HG03066 (cell line): ENCODE measurements around the gene RAI1.

ENCODE experiments used
- ATAC-seq: cut with Tn5 transposase; IDR thresholded peaks from one replicate; pipeline ENCODE4 v1.9.1; 2021; ENCODE audit warnings: low read depth; ENCODE audit not compliant: unreplicated experiment

The RAI1 gene

DNA sequence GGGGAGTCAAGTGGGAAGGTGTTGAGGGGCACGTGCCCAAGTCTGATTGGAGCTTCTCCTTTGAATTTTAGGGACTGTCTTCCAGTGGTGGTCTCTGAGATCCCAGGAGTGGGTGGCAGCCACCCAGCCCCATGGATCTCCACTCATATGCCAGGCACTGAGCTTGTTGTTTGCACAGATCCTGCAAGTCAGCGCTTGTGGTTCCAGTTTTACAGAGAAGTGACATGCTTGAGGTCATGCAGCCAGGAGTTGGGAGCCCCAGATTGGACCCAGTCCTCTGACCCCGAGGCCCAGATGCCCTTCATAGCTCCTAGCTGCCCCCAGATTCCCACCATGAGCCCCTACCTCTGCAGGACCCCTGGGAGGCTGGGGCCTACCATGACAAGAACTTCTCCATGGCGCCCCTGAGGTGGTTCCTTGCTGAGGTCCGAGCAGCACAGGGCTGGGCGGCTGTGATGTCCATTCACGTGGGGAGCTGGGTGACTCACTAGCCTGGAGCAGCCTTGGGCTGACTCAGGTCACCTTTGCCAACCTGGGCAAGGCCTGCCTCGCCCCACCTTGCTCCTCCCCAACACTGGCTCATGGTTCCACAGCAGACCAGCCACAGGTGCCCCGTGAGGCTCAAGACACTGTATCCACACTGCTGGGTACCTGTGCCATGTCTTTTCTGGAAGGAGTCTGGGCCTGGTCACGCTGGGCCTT lies 47.4 kb downstream of the RAI1 start:
- ATAC-seq: no peak

DNA sequence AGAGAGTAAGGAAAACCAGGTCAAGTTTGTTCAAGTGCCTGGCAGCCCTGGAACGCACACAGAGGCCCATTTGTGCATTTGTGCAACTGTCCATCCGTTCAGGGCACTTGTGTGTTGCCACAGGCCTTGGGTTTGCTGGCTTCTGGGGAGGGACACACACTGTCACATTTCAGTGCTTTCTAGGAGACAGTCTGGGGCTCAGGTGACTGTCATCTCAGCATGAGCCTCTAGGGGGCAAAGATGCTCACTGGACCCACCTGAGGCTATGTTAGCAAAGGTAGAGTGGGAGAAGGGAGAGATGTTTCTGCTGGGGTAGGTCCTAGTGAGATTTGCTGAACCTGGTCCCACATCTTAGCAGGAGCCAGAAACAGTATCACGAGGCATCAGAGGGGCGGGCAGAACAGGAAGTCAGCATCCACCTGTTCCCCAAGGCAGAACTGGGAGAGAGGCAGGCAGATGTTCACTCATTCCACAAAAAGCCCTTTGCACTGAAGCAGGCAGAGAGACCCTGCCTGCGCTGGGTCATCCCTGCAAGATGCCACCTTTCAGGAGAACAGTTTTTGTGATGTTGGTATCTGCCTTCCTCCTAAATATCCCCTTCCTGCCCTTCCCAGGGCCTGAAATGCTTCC lies 48.5 kb downstream of the RAI1 start:
- no peak for ATAC-seq

DNA sequence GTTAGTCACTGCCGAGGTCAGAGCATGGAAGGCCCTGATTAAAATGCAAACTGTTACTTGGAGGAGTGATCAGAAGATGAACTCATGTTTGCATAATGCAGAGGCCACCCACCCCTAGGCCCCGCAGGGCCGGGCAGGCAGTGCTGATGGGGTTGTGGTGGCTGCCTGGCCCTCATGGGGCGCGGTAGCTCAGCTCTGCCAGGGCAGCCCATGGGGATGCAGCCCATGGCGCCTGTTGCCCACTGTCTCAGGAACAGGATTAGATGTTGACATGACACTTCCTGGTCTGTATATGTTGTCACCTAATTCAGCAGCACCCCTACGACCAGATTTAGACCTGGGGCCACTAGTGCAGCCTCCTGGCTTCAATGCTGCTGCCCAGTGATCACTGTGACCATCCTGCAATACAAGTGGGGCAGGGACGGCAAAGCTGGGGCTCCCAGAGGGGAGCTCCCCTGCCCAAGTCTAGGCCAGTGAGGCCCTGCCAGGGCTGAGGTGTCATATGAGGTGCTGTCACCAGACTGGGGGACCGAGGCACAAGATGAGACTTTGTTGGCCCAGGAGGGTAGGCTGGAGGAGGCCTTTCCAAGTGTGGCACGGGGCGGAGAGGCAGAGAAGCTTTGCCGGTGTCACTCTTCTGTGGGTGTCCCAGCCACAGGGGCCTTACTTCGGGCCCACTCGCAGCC lies 49.1 kb downstream of the RAI1 start:
- ATAC-seq: no peak

DNA sequence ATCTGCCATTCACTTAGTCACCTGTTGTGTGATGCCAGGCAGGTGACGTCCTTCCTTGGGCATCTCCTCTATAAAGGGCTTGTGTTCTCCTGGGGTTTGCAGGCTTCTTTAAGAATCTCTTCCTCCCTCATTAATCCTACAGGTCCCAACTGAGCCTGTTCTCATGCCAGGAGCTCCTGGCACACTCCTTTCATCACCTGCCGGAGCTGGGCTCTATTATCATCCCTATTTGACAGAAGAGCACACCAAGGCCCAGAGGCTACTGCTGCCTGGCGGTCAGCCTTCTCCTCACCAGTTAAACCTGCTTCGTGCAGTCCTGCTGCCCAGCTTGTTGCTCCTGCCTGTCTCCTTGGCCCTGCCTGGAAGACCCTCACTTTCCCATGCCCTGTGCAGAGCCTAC lies 51.2 kb downstream of the RAI1 start:
- no peak for ATAC-seq

DNA sequence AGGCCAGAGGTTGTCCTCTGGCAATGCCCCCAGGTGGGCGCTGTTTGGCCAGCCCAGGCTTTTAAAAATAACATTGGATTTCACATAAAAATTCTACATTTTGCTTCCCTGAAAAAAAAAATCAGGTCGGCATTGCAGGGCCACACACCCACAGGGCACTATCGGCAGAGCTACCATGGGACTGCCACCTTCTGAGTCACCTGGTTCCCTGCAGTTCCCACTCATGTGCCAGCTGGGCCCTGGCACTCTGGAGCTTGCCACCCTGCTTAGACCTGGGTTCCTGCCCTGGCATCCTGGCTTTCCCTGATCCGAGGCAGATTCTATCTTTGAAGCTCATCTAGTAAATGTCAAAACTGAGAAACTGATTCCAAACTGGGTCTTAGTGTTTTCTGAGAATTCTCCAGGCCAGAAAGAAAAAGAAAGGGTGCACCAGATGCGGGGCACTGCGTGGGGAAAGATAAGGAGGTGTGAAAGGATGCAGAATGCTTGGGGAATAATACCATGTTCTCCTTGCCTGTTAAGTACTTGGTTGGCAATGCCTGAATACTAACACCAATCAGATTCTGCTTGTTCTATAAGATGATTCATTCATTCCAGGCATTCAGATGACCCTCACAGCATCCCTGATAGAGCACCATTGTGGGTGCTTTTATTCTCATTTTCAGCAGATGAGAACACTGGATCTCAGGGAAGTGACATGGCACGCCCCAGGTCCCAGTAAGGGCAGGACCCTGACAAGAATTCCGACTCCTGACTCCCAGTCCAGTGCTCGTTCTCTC lies 51.8 kb downstream of the RAI1 start:
- ATAC-seq: no peak

DNA sequence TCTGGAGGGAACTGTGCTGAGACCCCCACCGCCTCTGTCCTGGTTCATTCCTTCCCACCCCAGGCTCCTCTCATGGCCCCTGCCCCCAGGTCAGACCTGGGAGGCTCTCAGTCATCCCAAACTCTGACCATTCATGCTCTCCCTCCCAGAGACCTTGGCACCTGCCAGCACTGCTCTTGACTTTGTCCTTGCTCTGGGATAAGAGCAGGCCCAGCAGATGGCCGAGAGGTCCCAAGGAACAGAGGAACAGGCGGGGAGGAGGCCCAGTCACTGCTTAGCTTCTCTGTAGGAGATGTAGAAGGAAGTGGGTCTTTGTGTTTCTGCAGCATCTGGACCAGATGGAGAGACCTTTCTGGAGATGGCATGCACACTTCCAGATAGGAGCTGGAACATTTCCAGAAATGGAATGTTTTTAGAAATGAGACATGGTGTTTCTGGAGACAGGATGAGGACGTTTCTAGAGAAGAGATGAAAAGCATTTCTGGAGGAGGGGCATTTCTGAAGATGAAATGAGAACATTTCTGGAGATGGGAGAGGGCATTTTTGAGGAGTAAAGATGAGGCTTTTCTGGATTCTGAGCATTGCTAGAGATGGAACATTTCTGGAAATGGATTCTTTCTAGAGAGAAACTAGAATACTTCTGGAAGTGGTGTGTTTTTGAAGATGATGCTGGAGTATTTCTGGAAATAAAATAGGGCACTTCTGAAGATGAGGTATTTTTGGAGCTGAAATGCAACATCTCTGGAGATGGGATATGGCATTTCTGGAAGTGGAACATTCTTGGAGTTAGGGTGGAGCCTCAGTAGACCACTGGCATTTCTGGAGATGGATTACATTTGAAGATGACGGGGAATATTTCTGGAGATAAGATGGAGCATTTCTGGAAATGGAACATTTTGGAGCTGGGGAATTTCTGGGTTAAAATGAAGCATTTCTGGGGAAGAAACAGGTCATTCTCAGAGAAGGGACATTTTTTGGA lies 55.2 kb downstream of the RAI1 start:
- no peak for ATAC-seq

DNA sequence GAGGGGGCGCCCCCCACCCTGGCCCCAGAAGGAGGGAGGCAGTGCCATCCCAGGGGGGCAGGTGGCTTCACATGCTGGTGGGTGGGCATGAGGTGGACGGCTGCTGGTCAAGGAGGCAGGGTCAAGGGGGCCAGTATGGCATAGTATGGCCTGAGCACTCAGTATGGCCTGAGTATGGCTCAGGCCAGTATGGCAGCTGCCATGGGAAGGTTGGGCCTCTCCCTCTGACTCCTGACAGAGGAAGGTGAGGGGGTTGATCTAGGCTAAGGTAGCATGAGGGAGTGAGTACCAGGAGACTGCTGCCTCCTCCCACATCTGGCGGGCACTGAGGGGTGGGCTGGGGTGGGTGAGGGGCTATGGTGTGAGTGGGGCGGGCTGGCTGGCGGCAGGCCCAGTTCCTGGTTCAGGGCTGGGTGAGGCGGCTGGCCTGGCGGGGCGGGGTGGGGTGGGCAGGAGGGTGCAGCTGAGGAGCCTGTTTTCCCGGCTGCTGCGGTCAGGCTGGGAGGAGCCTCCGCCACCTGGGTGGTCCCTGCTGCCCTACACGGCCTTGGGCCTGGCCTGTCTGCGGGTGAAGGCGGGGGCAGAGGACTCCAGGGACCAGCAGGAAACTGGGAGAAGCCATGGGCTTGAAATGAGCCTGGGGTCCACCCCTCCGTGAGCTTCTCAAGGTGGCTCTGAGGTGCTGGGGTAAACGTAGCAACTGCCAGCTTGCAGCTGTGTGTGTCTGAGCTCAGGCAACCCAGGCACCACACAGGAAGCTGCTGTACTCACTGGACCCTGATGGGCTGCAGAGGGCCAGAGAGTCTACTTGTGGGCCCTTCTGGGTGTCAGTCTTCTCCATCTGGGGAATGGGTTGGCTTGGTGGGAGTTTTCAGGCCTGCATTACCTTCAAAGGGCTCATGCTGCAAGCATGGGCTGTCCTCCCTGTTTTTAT lies 57.0 kb downstream of the RAI1 start:
- ATAC-seq: no peak

DNA sequence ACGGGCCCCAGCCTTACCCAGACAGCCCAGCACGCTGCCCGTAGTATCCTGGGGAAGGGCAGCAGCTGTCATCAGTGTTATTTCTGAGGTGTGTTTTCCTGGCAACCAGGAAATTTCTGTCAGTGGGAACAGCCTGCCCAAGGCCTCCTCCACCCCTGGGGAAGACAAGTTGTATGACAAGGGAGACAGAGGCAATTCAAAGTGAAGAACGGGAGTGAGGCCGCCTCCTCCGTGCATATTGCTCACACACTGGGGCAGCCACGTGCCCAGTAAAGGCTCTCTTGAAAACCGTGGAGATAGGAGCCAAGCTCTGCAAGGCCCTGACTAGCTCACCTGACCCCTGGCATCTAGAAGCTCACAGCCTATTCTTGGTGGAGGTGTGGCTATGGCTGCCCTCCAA lies 57.6 kb downstream of the RAI1 start:
- ATAC-seq: no peak

DNA sequence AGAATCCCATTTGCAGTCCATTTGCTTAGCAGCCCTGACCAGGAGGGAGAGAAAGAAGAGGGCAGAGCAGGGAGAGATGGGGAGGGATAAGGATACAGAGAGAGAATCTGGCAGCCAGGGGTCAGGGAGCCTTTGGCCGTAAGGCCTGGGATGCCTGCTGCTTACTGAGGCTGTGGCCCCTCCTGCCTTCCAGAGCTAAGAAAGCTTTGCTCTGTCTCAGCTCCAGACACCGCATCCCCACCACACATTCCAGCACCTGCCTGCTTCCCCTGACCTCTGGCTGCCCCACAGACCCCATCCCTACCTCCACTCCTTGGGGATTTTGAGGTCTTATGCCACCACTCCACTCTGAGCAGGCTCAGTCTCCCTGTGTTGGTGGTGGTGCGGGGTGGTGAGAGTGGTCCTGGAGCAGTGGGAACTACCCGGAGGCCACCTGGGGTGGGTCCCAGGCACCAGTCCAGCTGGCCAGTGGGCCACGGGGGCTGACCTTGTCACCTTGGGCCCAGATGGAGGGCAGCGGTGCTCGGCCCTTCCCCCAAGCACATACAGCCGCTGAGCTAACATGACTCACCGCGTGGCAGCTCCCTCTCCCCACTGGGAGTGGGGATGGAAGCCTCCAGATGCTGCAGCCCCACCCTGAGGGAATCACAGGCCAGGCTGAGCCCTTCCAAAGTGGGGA lies 58.3 kb downstream of the RAI1 start:
- ATAC-seq: no peak

DNA sequence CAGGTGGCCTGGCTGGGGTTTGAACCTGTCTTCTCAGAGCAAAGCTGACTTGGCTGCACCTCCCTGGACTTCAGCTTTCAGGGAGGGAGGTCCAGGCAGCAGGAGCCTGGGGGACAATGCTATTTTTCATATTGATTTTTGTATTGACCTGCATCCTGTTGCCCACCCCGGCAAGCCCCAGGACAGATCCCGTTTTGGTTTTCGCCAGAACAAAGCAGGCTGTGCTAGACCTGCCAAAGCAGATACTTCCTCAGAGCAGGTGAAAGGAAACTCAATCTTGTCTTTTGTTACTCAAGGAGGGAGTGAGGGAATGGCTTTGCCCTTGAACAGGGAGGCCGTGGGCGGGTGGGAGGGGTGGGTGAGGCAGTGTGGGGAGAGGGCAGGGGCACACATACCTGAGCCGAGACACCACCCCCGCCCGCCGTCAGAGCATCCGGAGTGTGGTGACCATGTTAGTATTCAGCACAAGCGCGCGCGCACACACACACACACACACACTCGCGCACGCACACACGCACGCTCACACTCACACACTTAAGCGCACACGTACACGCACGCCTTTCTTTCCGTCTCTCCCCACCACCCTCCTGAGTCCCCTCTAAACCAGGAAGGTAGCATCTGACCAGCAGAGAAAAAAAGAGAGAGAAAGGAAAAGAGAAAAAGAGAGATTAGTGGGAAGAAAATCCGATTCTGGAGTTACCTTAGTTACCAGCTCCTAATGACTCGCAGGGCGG lies 59.5 kb downstream of the RAI1 start:
- ATAC-seq: no peak

DNA sequence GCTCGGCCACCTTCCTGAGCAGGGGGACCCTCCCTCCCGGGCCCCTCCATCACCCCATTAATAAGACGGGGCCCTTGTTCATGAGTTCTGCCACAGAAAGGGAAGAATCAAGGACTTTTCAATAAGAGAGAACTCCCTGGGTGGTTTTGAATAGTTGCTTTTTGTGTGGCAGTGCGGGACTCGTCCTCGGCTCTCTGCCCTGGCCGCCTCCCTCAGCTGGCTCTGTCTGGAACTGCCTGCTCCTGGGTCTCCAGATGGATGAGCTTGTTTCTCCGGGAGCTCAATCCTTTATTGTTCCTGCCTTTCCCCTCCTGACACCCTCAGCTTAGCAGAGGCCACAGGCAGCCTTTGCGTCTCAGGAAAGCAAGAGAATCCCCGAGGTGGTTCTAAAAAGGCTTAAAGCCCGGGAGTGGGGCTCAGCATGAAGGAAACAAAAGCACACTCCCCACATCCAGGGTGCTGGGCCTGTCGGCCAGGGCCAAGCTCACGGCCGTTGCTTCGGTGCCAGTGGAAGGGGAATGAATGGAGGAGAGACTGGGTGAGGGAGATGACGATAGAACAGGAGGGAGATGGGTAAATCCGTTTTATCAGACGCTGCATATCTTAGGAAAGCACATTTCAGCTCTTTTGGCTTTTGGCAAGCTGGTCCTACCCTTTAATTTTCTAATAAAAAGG lies 60.2 kb downstream of the RAI1 start:
- ATAC-seq: no peak

DNA sequence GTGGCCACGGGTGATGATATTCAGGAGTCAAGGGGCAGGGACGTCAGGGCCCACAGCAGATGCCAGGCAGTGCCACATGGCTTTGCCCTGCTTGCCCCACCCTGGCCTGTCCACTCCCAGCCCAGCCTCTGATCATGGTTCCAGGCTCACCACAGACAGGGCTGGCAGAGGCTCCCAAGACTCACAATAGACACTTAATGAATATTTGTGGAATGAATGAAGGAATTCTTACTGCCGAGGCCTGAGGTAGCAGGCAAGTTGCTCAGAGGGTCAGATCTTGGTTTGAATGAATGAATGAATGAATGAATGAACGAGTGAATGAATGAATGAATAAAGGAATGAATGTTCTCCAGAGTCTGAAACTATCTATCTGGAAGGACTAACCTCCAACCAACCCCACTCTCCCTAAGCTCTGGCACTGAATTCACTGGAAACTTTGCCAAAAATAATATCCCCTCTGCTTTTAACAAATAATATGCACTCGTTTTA lies 60.9 kb downstream of the RAI1 start:
- ATAC-seq: no peak

DNA sequence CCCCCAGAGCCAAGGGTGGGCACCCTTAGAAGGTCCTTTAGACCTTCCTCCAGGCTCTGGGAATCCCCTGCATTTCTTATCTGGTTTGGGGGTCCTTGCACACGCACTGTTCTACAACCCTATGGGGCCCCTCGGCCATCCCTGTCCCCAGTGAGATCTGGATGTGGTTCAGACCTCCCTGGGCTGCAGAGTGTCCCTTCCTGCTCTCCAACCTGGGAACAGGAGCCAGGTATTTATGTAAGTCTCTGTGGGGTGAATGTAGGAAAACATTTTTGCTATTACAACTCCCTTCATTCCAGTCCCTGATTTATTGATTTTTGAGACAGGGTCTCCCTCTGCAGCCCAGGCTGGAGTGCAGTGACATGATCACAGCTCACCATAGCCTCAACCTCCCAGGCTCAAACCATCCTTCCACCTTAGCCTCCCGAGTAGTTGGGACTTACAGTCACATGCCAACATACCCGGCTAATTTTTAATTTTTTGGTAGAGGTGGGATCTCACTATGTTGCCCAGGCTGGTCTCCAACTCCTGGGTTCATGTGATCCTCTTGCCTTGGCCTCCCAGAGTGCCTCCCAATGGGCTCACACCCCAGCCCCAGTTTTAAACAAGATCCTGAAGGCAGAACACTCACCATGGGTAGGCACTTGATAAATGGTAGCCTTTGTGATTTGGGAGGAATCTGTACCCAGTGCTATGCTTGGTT lies 61.6 kb downstream of the RAI1 start:
- ATAC-seq: no peak

DNA sequence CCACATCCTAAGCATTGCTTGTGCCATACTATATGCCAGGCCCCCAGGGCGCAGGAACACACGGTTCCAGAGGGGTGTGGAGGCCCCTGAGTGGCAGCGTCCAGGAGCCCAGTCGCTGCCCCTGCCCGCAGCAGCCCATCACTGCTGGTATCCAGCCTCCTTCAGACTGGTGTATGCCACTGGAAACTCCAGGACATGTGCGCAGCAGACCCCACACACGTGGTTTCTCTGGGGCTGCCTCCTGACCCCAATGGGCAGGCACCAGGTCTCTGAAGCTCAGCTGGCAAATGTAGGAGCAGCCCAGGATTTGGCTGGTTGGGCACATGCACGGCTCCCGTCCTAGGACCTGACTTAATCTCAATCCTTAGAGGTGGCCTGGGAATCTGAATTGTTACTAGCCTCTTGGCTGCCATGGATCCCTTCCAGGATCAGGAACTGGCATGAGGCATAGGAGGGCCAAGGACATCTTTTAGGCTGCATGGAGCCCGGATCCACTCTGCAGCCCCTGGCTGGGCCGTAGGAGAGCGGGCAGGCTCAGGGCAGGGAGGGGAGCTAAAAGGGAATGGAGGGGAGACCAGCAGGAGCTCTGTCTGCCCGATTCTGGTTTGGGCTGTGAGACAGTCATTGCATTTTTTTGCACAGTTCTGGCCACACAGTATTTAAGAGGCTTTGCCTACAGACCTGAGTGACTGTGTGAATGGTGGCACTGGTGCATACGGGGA lies 62.3 kb downstream of the RAI1 start:
- ATAC-seq: no peak

DNA sequence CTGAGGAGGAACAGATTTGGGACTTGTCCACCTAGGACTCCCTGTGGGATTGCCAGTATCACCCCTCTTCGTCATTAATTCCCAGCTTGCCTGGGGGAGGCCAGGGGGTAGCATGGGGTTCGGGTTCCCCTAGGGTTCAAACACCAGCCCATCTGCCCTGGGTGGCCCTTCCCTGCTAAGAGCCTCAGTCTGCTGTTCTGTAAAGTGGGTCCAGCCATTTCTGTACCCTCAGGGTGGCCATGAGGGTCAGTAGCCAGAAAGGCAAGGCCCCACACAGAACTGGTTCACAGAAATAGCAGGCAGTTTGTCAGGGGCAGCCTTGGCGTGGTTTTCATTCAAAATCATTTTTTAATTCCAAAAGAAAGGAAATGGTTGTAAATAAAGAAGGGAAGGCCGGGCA lies 62.9 kb downstream of the RAI1 start:
- ATAC-seq: no peak
